GM21360 (cell line): ENCODE measurements around the gene EIF3L.

Experiments
- ATAC-seq: cut with Tn5 transposase; IDR thresholded peaks from one replicate; pipeline ENCODE4 v1.9.1; 2021; ENCODE audit warnings: mild to moderate bottlenecking, moderate library complexity; ENCODE audit not compliant: unreplicated experiment

The EIF3L gene

GRCh38 chr22:37816543-37817180, 32.6 kb upstream of the EIF3L start:
- ATAC-seq = no peak

- ATAC-seq = no peak
These were observed 31.4 kb upstream of the EIF3L start for GRCh38 chr22:37817705-37818408.

GRCh38 chr22:37818409-37819104, 30.7 kb upstream of the EIF3L start:
- ATAC-seq = no peak

- no peak for ATAC-seq
These were observed 30.1 kb upstream of the EIF3L start for GRCh38 chr22:37819105-37819433.

- no peak for ATAC-seq
These were observed 28.9 kb upstream of the EIF3L start for GRCh38 chr22:37820350-37820749.

- ATAC-seq = no peak
These were observed 27.0 kb upstream of the EIF3L start for GRCh38 chr22:37822079-37822833.

GRCh38 chr22:37823134-37823985, 25.9 kb upstream of the EIF3L start, which contains the start of gene GALR3:
Gene GALR3 (plus strand): TSS chr22:37823382. CDS start chr22:37823407, 25 bp downstream.
- ATAC-seq = no peak

- no peak for ATAC-seq
These were observed 24.3 kb upstream of the EIF3L start for GRCh38 chr22:37824674-37825641.

GRCh38 chr22:37827056-37827455, 22.2 kb upstream of the EIF3L start:
- no peak for ATAC-seq

GRCh38 chr22:37830093-37830842, 19.0 kb upstream of the EIF3L start:
- no peak for ATAC-seq

GRCh38 chr22:37831472-37831871, 17.7 kb upstream of the EIF3L start:
- ATAC-seq = no peak

- no peak for ATAC-seq
These were observed 17.0 kb upstream of the EIF3L start for GRCh38 chr22:37832022-37832857.

- ATAC-seq = no peak
These were observed 7.0 kb upstream of the EIF3L start for GRCh38 chr22:37842015-37842793.

GRCh38 chr22:37843741-37844089, 5.5 kb upstream of the EIF3L start:
- peak; percentile 44 for ATAC-seq

GRCh38 chr22:37844904-37845329, 4.3 kb upstream of the EIF3L start:
- ATAC-seq = no peak

- no peak for ATAC-seq
These were observed 2.8 kb upstream of the EIF3L start for GRCh38 chr22:37846433-37846832.

- no peak for ATAC-seq
These were observed 581 bp upstream of the EIF3L start for GRCh38 chr22:37848587-37849088.
